ENCODE measurements around the gene USH2A.

GRCh38 chr1:216144661-216145450 lies 278.4 kb downstream of the USH2A start:
- TF ChIP-seq POLR2A (IDR thresholded peaks at IDR 0.05) (no peak), CTCF (IDR thresholded peaks at IDR 0.05) (no peak)
